HG03025 (cell line): ENCODE results near the gene TBC1D22A.
"Not testable (repeated sequence)": the region's sequence is repeated elsewhere in the genome, so short reads cannot be mapped to it uniquely, and the experiment has no call there.

Experiments
- ATAC-seq: cut with Tn5 transposase; IDR thresholded peaks from one replicate; pipeline ENCODE4 v1.9.1; 2021; ENCODE audit warnings: mild to moderate bottlenecking, moderate library complexity; ENCODE audit not compliant: unreplicated experiment, low FRiP score

The TBC1D22A gene

GRCh38 chr22:47101321-47101885 lies 339.0 kb downstream of the TBC1D22A start:
- no peak for ATAC-seq

- no peak for ATAC-seq
Observed at GRCh38 chr22:47102081-47102480, 339.6 kb downstream of the TBC1D22A start.

GRCh38 chr22:47102648-47103047 lies 340.2 kb downstream of the TBC1D22A start:
- ATAC-seq = no peak

GRCh38 chr22:47105085-47105484 lies 342.6 kb downstream of the TBC1D22A start:
- no peak for ATAC-seq

GRCh38 chr22:47106806-47107205 lies 344.4 kb downstream of the TBC1D22A start:
- no peak for ATAC-seq

GRCh38 chr22:47107431-47107830 lies 345.0 kb downstream of the TBC1D22A start:
- no peak for ATAC-seq

- no peak for ATAC-seq
Observed at GRCh38 chr22:47110817-47111443, 348.5 kb downstream of the TBC1D22A start.

- no peak for ATAC-seq
Observed at GRCh38 chr22:47111626-47112581, 349.5 kb downstream of the TBC1D22A start.

GRCh38 chr22:47112582-47112965 lies 350.1 kb downstream of the TBC1D22A start:
- ATAC-seq = no peak

GRCh38 chr22:47112994-47113852 lies 350.8 kb downstream of the TBC1D22A start:
- no peak for ATAC-seq

- ATAC-seq = no peak
Observed at GRCh38 chr22:47113853-47114415, 351.5 kb downstream of the TBC1D22A start.

- ATAC-seq = no peak
Observed at GRCh38 chr22:47114813-47115517, 352.5 kb downstream of the TBC1D22A start.

GRCh38 chr22:47115518-47115890 lies 353.1 kb downstream of the TBC1D22A start:
- no peak for ATAC-seq

GRCh38 chr22:47115921-47116320 lies 353.5 kb downstream of the TBC1D22A start:
- no peak for ATAC-seq

- ATAC-seq = no peak
Observed at GRCh38 chr22:47116426-47117341, 354.2 kb downstream of the TBC1D22A start.

- ATAC-seq = not testable (repeated sequence)
Observed at GRCh38 chr22:47117442-47117841, 355.0 kb downstream of the TBC1D22A start.

- no peak for ATAC-seq
Observed at GRCh38 chr22:47119181-47119580, 356.7 kb downstream of the TBC1D22A start.

- no peak for ATAC-seq
Observed at GRCh38 chr22:47120399-47120798, 357.9 kb downstream of the TBC1D22A start.

- ATAC-seq = no peak
Observed at GRCh38 chr22:47121791-47122190, 359.3 kb downstream of the TBC1D22A start.
